H9 (cell line): ENCODE results near the gene DCUN1D2. TPM values are rescaled to one million over a fixed set of nuclear protein-coding genes. Genes with fewer than 3 reads are reported as not detected.

Source experiments
- DNase-seq: peaks from one replicate; pipeline ENCODE4 v3.0.0-alpha.2; 2017
- H2AFZ ChIP-seq: one replicate; pipeline ENCODE4 v1.6.1; 2013; ENCODE audit warnings: mild to moderate bottlenecking, low read length, control low read depth, moderate library complexity
- H2AK5ac ChIP-seq: 2 replicates; pipeline ENCODE4 v1.6.1; 2013; ENCODE audit warnings: low read length, control low read depth, mixed read lengths; ENCODE audit not compliant: insufficient read length
- H2BK120ac ChIP-seq: one replicate; pipeline ENCODE4 v1.6.1; 2013; ENCODE audit warnings: low read depth, mild to moderate bottlenecking, low read length, control low read depth, inconsistent platforms; ENCODE audit not compliant: poor library complexity, severe bottlenecking
- H2BK12ac ChIP-seq: 2 replicates; pipeline ENCODE4 v1.6.1; 2013; ENCODE audit warnings: low read length, control low read depth, mixed read lengths, low read depth; ENCODE audit not compliant: insufficient read length
- H2BK15ac ChIP-seq: 2 replicates; pipeline ENCODE4 v1.6.1; 2013; ENCODE audit warnings: low read depth, low read length, control low read depth
- H2BK20ac ChIP-seq: one replicate; pipeline ENCODE4 v1.6.1; 2013; ENCODE audit warnings: low read depth, mild to moderate bottlenecking, low read length, control low read depth, inconsistent platforms; ENCODE audit not compliant: poor library complexity, severe bottlenecking
- H2BK5ac ChIP-seq: 2 replicates; pipeline ENCODE4 v1.6.1; 2013; ENCODE audit warnings: low read length, control low read depth, mixed read lengths; ENCODE audit not compliant: insufficient read length
- H3K14ac ChIP-seq: 2 replicates; pipeline ENCODE4 v1.6.1; 2013; ENCODE audit warnings: low read length, control low read depth; ENCODE audit not compliant: insufficient read depth
- H3K18ac ChIP-seq: 2 replicates; pipeline ENCODE4 v1.6.1; 2013; ENCODE audit warnings: low read depth, mild to moderate bottlenecking, mixed read lengths, low read length, control low read depth; ENCODE audit not compliant: insufficient read length
- H3K23ac ChIP-seq: 2 replicates; pipeline ENCODE4 v1.6.1; 2013; ENCODE audit warnings: low read length, control low read depth, mixed read lengths, low read depth; ENCODE audit not compliant: insufficient read length
- H3K23me2 ChIP-seq: 2 replicates; pipeline ENCODE4 v1.6.1; 2013; ENCODE audit warnings: low read depth, mild to moderate bottlenecking, mixed read lengths, low read length, control low read depth; ENCODE audit not compliant: insufficient read length, poor library complexity, severe bottlenecking
- H3K27ac ChIP-seq: 2 replicates; pipeline ENCODE4 v1.5.1; 2013; ENCODE audit warnings: low read length, control low read depth, mixed read lengths, low read depth; ENCODE audit not compliant: insufficient read length
- H3K27me3 ChIP-seq: 2 replicates; pipeline ENCODE4 v1.6.1; 2013; ENCODE audit warnings: low read length, control low read depth, inconsistent platforms; ENCODE audit not compliant: insufficient read depth
- H3K4ac ChIP-seq: 2 replicates; pipeline ENCODE4 v1.6.1; 2013; ENCODE audit warnings: low read depth, mild to moderate bottlenecking, control low read depth, inconsistent platforms, low read length, moderate library complexity
- H3K4me1 ChIP-seq: 2 replicates; pipeline ENCODE4 v1.6.1; 2013; ENCODE audit warnings: low read length, control low read depth, inconsistent platforms; ENCODE audit not compliant: insufficient read depth
- H3K4me2 ChIP-seq: 2 replicates; pipeline ENCODE4 v1.6.1; 2013; ENCODE audit warnings: low read length, control low read depth, mixed read lengths; ENCODE audit not compliant: insufficient read length, insufficient read depth
- H3K56ac ChIP-seq: 2 replicates; pipeline ENCODE4 v1.6.1; 2013; ENCODE audit warnings: low read depth, mild to moderate bottlenecking, mixed read lengths, low read length, control low read depth; ENCODE audit not compliant: insufficient read length
- H3K79me1 ChIP-seq: 2 replicates; pipeline ENCODE4 v1.6.1; 2013; ENCODE audit warnings: low read depth, mild to moderate bottlenecking, moderate library complexity, low read length, control low read depth, inconsistent platforms; ENCODE audit not compliant: insufficient read depth, poor library complexity, severe bottlenecking
- H3K79me2 ChIP-seq: 2 replicates; pipeline ENCODE4 v1.6.1; 2013; ENCODE audit warnings: low read length, control low read depth, inconsistent platforms; ENCODE audit not compliant: insufficient read depth
- H3K9ac ChIP-seq: 2 replicates; pipeline ENCODE4 v1.6.1; 2013; ENCODE audit warnings: low read length, control low read depth, mixed read lengths; ENCODE audit not compliant: insufficient read length; ENCODE audit errors: extremely low read depth
- H3K9me3 ChIP-seq: one replicate; pipeline ENCODE4 v1.6.1; 2013; ENCODE audit warnings: low read depth, low read length, inconsistent platforms; ENCODE audit not compliant: control insufficient read depth
- H3T11ph ChIP-seq: one replicate; pipeline ENCODE4 v1.6.1; 2013; ENCODE audit warnings: mild to moderate bottlenecking, low read length, control low read depth, inconsistent platforms
- H4K20me1 ChIP-seq: one replicate; pipeline ENCODE4 v1.6.1; 2013; ENCODE audit not compliant: control insufficient read depth, insufficient read length, insufficient read depth
- H4K5ac ChIP-seq: 2 replicates; pipeline ENCODE4 v1.6.1; 2013; ENCODE audit warnings: low read depth, mild to moderate bottlenecking, mixed read lengths, low read length, control low read depth; ENCODE audit not compliant: insufficient read length
- H4K8ac ChIP-seq: replicated peaks from 2 replicates; pipeline ENCODE4 v1.6.1; 2013; ENCODE audit warnings: low read length, control low read depth, mixed read lengths, low read depth; ENCODE audit not compliant: insufficient read length
- H4K91ac ChIP-seq: 2 replicates; pipeline ENCODE4 v1.6.1; 2013; ENCODE audit warnings: low read depth, mild to moderate bottlenecking, moderate library complexity, mixed read lengths, low read length, control low read depth; ENCODE audit not compliant: insufficient read length
- H3K27ac Mint-ChIP-seq, 3 experiments: 2 replicates in 2 of 3; 3 replicates in 1 of 3; pipeline ENCODE4 v1.8.0; 2020 to 2021; ENCODE audit warnings: mixed read lengths in 3 of 3, mild to moderate bottlenecking in 1 of 3, moderate library complexity in 1 of 3
- H3K27me3 Mint-ChIP-seq: 2 replicates; pipeline ENCODE4 v1.8.0; 2021; ENCODE audit warnings: low read depth, mild to moderate bottlenecking, moderate library complexity, mixed read lengths
- H3K36me3 Mint-ChIP-seq, 3 experiments: 2 replicates in 2 of 3; 3 replicates in 1 of 3; pipeline ENCODE4 v1.8.0; 2020 to 2021; ENCODE audit warnings: low read depth in 3 of 3, mixed read lengths in 3 of 3; ENCODE audit not compliant: insufficient read depth in 1 of 3
- H3K4me1 Mint-ChIP-seq, 2 experiments: 2 replicates each; pipeline ENCODE4 v1.8.0; 2020; ENCODE audit warnings: mixed read lengths in 2 of 2
- H3K4me3 Mint-ChIP-seq, 2 experiments: 2 replicates in 1 of 2; 3 replicates in 1 of 2; pipeline ENCODE4 v1.8.0; 2020 to 2021; ENCODE audit warnings: mild to moderate bottlenecking in 2 of 2, mixed read lengths in 2 of 2, moderate library complexity in 1 of 2
- H3K9me3 Mint-ChIP-seq, 2 experiments: 2 replicates in 1 of 2; 3 replicates in 1 of 2; pipeline ENCODE4 v1.8.0; 2020; ENCODE audit warnings: mild to moderate bottlenecking in 2 of 2, mixed read lengths in 2 of 2, moderate library complexity in 1 of 2
- WGBS: extraction: QIAGEN DNeasy Blood & Tissue Kit; methylation state at CpG from one replicate; pipeline ENCODE4 v1.1.7; 2013; ENCODE audit warnings: missing lambda C conversion rate, low lambda C conversion rate, mixed read lengths; ENCODE audit not compliant: insufficient read length; ENCODE audit errors: extremely low coverage; 5-methylcytosine and 5-hydroxymethylcytosine counted together
- total RNA-seq: library from RNA; stranded (reverse); gene quantifications from 2 replicates; pipeline ENCODE4 v1.2.1, GENCODE V29; 2021
- TF ChIP-seq, protein P1 (sequence below): fragments of 200-600 bp; sonication (generic); conservative IDR thresholded peaks from 3 replicates; pipeline ENCODE4 v1.8.0; 2021; ENCODE audit warnings: antibody characterized with exemption, mild to moderate bottlenecking

The DCUN1D2 gene
- total RNA-seq, 1 experiment from 2014 or later = 36.8 TPM

- Mint-ChIP-seq H3K27me3 (peaks cover 2% of the 10 kb centered on the region; the same call in 1 of the 2 replicates), H3K27ac (peak overlapping the region in 1 of 3 experiments; percentile 22; a peak in 1 of 7 replicates), H3K4me3 (no peak overlapping the region), H3K36me3 (peaks cover 23 to 53% (median 40%) of the 10 kb centered on the region in 3 experiments), H3K4me1 (peaks cover 2 to 11% of the 10 kb centered on the region in 2 experiments; a peak in 3 of 4 replicates), H3K9me3 (peaks cover 0 to 1% of the 10 kb centered on the region in 2 experiments; a peak in 1 of 5 replicates)
- Histone ChIP-seq H4K91ac (no peak overlapping the region), H3T11ph (no peak overlapping the region), H2AK5ac (no peak overlapping the region), H4K8ac (no peak overlapping the region), H2AFZ (no peak overlapping the region), H3K23ac (no peak overlapping the region), H3K79me1 (no peaks in the 10 kb centered on the region), H2BK120ac (no peak overlapping the region), H3K27ac (no peak overlapping the region), H3K23me2 (no peaks in the 10 kb centered on the region), H3K4me2 (no peak overlapping the region), H4K20me1 (no peaks in the 10 kb centered on the region), H3K14ac (no peak overlapping the region), H3K18ac (no peak overlapping the region), H3K4ac (no peak overlapping the region), H3K9me3 (no peaks in the 10 kb centered on the region), H3K4me1 (no peaks in the 10 kb centered on the region), H2BK15ac (no peak overlapping the region), H3K27me3 (no peaks in the 10 kb centered on the region), H2BK5ac (no peak overlapping the region), H3K79me2 (no peaks in the 10 kb centered on the region), H3K56ac (no peak overlapping the region), H2BK20ac (no peak overlapping the region), H2BK12ac (no peak overlapping the region), H4K5ac (no peak overlapping the region), H3K9ac (no peak overlapping the region)
- no CpG with 5 or more reads among the region's 4 CpGs for WGBS
- DNase-seq = no peak
- TF ChIP-seq, protein P1, sequence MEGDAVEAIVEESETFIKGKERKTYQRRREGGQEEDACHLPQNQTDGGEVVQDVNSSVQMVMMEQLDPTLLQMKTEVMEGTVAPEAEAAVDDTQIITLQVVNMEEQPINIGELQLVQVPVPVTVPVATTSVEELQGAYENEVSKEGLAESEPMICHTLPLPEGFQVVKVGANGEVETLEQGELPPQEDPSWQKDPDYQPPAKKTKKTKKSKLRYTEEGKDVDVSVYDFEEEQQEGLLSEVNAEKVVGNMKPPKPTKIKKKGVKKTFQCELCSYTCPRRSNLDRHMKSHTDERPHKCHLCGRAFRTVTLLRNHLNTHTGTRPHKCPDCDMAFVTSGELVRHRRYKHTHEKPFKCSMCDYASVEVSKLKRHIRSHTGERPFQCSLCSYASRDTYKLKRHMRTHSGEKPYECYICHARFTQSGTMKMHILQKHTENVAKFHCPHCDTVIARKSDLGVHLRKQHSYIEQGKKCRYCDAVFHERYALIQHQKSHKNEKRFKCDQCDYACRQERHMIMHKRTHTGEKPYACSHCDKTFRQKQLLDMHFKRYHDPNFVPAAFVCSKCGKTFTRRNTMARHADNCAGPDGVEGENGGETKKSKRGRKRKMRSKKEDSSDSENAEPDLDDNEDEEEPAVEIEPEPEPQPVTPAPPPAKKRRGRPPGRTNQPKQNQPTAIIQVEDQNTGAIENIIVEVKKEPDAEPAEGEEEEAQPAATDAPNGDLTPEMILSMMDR = no peak
Measured at GRCh38 chr13:113452466-113452865, 38.0 kb downstream of the DCUN1D2 start.
